ENCODE data around the gene CPM.

DNA sequence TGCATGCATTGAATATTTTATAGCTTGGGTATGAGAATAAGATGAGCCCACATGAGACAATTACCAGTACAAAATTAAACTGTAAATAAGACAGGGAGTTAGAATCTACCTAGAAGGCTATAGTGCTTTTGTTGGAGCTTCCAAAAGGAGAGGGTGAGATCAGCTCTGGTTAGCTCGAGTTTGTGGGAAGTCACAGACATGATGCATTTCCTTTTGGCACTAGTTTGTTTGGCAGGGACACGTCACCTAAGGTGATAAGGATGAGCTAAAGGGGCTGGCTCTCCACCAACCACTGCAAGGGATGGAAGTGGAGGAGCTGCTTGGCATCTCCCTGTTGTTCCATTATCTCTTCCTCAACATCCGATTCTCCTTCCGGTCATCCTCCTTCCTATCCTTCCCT lies 48.5 kb upstream of the CPM start:
- TF ChIP-seq MYC (IDR thresholded peaks at IDR 0.05; ENCODE audit: low read depth, low read length) (no peak), POLR2A (IDR thresholded peaks at IDR 0.05; ENCODE audit: low read depth, low read length) (no peak), POLR2AphosphoS5 (IDR thresholded peaks at IDR 0.05; ENCODE audit: insufficient read depth, low read depth, low read length) (no peak), JUN (IDR thresholded peaks at IDR 0.05; ENCODE audit: borderline replicate concordance, insufficient read depth, insufficient read length, low read depth) (no peak), EZH2 (IDR thresholded peaks at IDR 0.05; ENCODE audit: borderline replicate concordance, low read depth, low read length, severe bottlenecking) (no peak)
- TF ChIP-seq, protein P1, sequence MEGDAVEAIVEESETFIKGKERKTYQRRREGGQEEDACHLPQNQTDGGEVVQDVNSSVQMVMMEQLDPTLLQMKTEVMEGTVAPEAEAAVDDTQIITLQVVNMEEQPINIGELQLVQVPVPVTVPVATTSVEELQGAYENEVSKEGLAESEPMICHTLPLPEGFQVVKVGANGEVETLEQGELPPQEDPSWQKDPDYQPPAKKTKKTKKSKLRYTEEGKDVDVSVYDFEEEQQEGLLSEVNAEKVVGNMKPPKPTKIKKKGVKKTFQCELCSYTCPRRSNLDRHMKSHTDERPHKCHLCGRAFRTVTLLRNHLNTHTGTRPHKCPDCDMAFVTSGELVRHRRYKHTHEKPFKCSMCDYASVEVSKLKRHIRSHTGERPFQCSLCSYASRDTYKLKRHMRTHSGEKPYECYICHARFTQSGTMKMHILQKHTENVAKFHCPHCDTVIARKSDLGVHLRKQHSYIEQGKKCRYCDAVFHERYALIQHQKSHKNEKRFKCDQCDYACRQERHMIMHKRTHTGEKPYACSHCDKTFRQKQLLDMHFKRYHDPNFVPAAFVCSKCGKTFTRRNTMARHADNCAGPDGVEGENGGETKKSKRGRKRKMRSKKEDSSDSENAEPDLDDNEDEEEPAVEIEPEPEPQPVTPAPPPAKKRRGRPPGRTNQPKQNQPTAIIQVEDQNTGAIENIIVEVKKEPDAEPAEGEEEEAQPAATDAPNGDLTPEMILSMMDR (IDR thresholded peaks at IDR 0.05; ENCODE audit: extremely low read depth in 1 of 2, insufficient read depth in 1 of 2, low read depth in 1 of 2, low read length in 2 of 2): no peak
